WERI-Rb-1 (cell line): ENCODE results near the gene ARHGAP24.
"Not testable (repeated sequence)": the region's sequence is repeated elsewhere in the genome, so short reads cannot be mapped to it uniquely, and the experiment has no call there.

ENCODE experiments used
- DNase-seq: peaks from one replicate; pipeline ENCODE4 v3.0.0-alpha.2; 2020
- H3K27ac ChIP-seq: fragments of 250-450 bp; sonication (Bioruptor Pico); 2 replicates; pipeline ENCODE4 v1.5.1; 2020; ENCODE audit warnings: mild to moderate bottlenecking, moderate library complexity
- H3K27me3 ChIP-seq: fragments of 250-450 bp; sonication (Bioruptor Pico); 2 replicates; pipeline ENCODE4 v1.5.1; 2021; ENCODE audit warnings: mild to moderate bottlenecking, low read depth, moderate library complexity; ENCODE audit not compliant: insufficient read depth, severe bottlenecking
- H3K36me3 ChIP-seq: fragments of 250-450 bp; sonication (Bioruptor Pico); 2 replicates; pipeline ENCODE4 v1.5.1; 2020; ENCODE audit warnings: mild to moderate bottlenecking, moderate library complexity
- H3K4me3 ChIP-seq: 2 replicates; pipeline ENCODE4 v1.5.1; 2011; ENCODE audit warnings: low read depth, mild to moderate bottlenecking, control low read depth, low read length
- H3K9me3 ChIP-seq: fragments of 250-450 bp; sonication (Bioruptor Pico); 2 replicates; pipeline ENCODE4 v1.5.1; 2021; ENCODE audit warnings: mild to moderate bottlenecking, moderate library complexity; ENCODE audit not compliant: severe bottlenecking
- CTCF ChIP-seq: IDR thresholded peaks from 2 replicates; pipeline ENCODE4 v1.5.1; 2011; ENCODE audit warnings: low read depth, mild to moderate bottlenecking, control low read depth, inconsistent platforms, low read length

The ARHGAP24 gene

DNA sequence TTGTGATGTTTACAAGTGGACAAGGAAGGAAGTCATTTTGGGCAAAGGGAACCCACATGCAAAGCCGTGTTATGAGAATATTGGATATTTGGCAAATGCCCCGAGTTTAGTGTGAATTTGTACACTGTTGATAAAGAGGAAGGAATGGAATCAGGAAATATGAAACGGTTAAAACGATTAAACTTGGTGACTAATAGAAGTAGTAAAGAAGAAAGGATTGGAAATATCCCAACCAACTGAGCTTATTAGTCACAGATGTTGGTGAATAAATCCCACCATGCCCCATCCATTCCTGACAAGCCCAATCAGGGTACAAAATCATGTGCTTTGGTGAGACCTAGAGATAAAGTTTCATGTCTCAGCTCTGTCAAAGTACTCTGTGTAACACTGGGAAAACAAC lies 22.0 kb downstream of the ARHGAP24 start:
- Histone ChIP-seq H3K27ac (no peak overlapping the region), H3K4me3 (no peak overlapping the region), H3K9me3 (no peaks in the 10 kb centered on the region), H3K27me3 (no peaks in the 10 kb centered on the region), H3K36me3 (no peaks in the 10 kb centered on the region)
- TF ChIP-seq CTCF: no peak
- no peak for DNase-seq

DNA sequence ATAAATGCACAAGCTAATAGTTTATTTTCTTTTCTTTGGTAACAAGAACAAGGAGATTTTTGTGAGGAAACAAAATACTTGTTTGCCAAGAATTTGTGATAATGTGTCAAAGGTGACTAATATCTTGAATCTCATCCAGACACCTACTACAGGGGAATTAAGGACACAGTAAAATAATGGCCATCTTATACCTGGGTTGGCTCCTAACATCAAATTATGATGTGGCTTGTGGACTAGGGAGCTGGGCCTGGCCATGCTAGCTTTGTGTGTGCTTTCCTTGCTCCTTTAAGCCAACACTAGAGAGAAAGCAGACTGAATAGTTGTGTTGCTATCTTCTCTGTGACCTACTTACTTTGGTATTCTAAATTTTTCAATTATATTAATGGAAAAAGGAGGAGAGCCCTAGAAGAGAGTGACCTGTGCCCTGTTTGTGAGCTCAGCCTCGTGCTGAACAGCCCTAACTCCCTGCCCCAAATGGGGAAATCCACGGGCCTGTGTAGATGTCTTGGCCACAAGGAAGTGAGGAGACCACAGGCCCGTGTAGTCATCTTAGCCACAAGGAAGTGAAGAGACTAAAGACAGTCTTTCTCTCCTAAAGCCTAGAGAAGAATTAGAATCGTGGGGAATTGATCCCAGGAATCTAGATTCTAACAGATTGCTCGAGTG lies 23.3 kb downstream of the ARHGAP24 start:
- H3K27ac ChIP-seq: no peak overlapping the region
- no peaks in the 10 kb centered on the region for H3K27me3 ChIP-seq
- H3K9me3 ChIP-seq: no peaks in the 10 kb centered on the region
- DNase-seq: no peak
- H3K4me3 ChIP-seq: no peak overlapping the region
- no peak for TF ChIP-seq CTCF
- H3K36me3 ChIP-seq: no peaks in the 10 kb centered on the region

DNA sequence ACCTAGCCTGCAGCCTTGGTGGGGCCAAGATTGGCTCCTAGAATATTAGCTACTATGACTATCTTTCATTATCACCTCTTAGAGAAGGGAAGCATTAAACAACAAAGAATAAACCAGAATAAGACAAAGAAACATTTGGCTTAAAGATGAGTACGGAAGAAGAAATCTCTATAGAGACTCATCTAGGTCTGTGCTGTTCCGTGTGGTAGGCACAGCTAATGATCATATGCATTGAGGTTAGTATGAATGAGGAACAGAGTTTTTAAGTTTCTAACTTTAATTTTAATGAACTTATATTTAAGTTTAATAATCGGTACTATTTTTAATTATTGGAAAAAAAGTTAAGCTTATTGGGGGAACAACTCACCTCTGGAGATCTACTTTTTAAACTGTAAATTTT lies 24.6 kb downstream of the ARHGAP24 start:
- no peak for DNase-seq
- Histone ChIP-seq H3K27me3 (no peaks in the 10 kb centered on the region), H3K9me3 (no peaks in the 10 kb centered on the region), H3K36me3 (no peaks in the 10 kb centered on the region), H3K27ac (no peak overlapping the region), H3K4me3 (no peak overlapping the region)
- no peak for TF ChIP-seq CTCF

DNA sequence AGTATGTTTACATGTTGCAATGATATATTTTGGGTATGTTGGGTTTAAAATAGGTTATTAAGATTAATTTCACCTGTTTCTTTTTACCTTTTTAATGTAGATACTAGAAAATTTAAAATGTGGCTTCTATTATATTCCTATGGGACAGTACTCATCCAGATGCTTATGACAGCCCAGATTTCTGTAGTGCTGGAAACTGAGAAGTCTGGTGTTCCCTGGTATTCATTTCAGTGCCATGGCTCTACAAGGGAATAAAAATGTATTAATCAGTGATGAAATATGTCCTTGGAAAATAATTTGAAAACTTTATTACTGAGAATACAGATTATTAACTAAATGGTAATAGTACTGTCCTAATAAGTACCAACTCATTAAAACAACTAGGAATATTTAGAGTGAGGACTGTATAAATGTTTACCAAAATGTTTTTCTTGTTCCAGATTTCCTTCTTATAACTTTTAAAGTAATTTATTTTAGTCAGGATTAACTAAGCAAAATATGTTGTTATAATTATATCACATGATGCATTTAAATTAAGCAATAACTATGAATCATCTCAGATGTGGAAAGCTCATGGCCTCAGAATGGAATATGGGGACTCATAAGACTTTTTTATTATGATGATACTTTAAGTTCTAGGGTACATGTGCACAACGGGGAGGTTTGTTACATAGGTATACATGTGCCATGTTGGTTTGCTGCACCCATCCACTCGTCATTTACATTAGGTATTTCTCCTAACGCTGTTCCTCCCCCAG lies 25.3 kb downstream of the ARHGAP24 start:
- DNase-seq: no peak
- H3K27me3 ChIP-seq: no peaks in the 10 kb centered on the region
- H3K4me3 ChIP-seq: no peak overlapping the region
- no peak overlapping the region for H3K27ac ChIP-seq
- no peaks in the 10 kb centered on the region for H3K9me3 ChIP-seq
- no peak for TF ChIP-seq CTCF
- H3K36me3 ChIP-seq: no peaks in the 10 kb centered on the region

GRCh38 chr4:85501145-85501544 lies 26.2 kb downstream of the ARHGAP24 start:
- not testable (repeated sequence) for H3K9me3 ChIP-seq, H3K27me3 ChIP-seq, H3K36me3 ChIP-seq, H3K27ac ChIP-seq, DNase-seq, H3K4me3 ChIP-seq

GRCh38 chr4:85508654-85509053 lies 33.7 kb downstream of the ARHGAP24 start:
- no peak overlapping the region for H3K27ac ChIP-seq
- H3K4me3 ChIP-seq: no peak overlapping the region

More at GRCh38 chr4:85508654-85509053, 33.7 kb downstream of the ARHGAP24 start:
- no peak for DNase-seq
- Histone ChIP-seq H3K36me3 (no peaks in the 10 kb centered on the region), H3K9me3 (no peaks in the 10 kb centered on the region), H3K27me3 (no peaks in the 10 kb centered on the region)
- no peak for TF ChIP-seq CTCF
